Thymus (tissue), 11 donors: Measurements from ENCODE around the gene C8G. TPM values are rescaled to one million over a fixed set of nuclear protein-coding genes. Genes with fewer than 3 reads are reported as not detected.

Experiments
- DNase-seq, 9 donors: peaks; one replicate each; pipeline ENCODE4 v3.0.0-alpha.2; 2013; ENCODE audit warnings: low spot score in 9 of 9, low read depth in 6 of 9, missing footprints in 1 of 9
- H3K27ac ChIP-seq, 2 donors: one replicate each; pipeline ENCODE4 v1.5.1; 2013; ENCODE audit warnings: control low read depth in 1 of 2, low read depth in 1 of 2, low read length in 1 of 2, mild to moderate bottlenecking in 1 of 2, moderate library complexity in 1 of 2
- H3K27me3 ChIP-seq, 2 donors: one replicate each; pipeline ENCODE4 v1.5.1; 2013; ENCODE audit warnings: low read length in 1 of 2; ENCODE audit not compliant: control insufficient read depth in 2 of 2, insufficient read depth in 1 of 2
- H3K36me3 ChIP-seq, 2 donors: one replicate each; pipeline ENCODE4 v1.5.1; 2013; ENCODE audit warnings: low read length in 1 of 2, mild to moderate bottlenecking in 1 of 2, moderate library complexity in 1 of 2; ENCODE audit not compliant: control insufficient read depth in 2 of 2, insufficient read depth in 2 of 2
- H3K4me1 ChIP-seq, 2 donors: one replicate each; pipeline ENCODE4 v1.5.1; 2013; ENCODE audit warnings: low read length in 2 of 2; ENCODE audit not compliant: control insufficient read depth in 2 of 2, insufficient read depth in 2 of 2
- H3K4me3 ChIP-seq, 2 donors: one replicate each; pipeline ENCODE4 v1.5.1; 2013; ENCODE audit warnings: low read length in 2 of 2, control low read depth in 1 of 2, mild to moderate bottlenecking in 1 of 2
- H3K9me3 ChIP-seq, 2 donors: one replicate each; pipeline ENCODE4 v1.5.1; 2013; ENCODE audit warnings: low read length in 1 of 2, mild to moderate bottlenecking in 1 of 2; ENCODE audit not compliant: control insufficient read depth in 2 of 2, insufficient read depth in 1 of 2
- WGBS: extraction: QIAGEN DNeasy Blood & Tissue Kit; methylation state at CpG from one replicate; pipeline ENCODE4 v1.1.7; 2013; 5-methylcytosine and 5-hydroxymethylcytosine counted together
- polyA plus RNA-seq: library from polyadenylated mRNA; stranded (reverse); fragments of 200-250 nt; gene quantifications from one replicate; pipeline ENCODE4 v1.2.3, GENCODE V29; 2013
- total RNA-seq: library from RNA; stranded (reverse); fragments of 120-200 nt; gene quantifications from one replicate; pipeline ENCODE4 v1.2.4, GENCODE V29; 2013
- donor health status: healthy.

The C8G gene
- total and polyA plus RNA-seq, 2 donors, result 2.2 to 6.5 TPM

- H3K27me3 ChIP-seq, result peaks cover 11 to 46% of the 10 kb centered on the region in 2 donors
- no peak overlapping the region for H3K4me3 ChIP-seq
- no peak overlapping the region for H3K27ac ChIP-seq
- DNase-seq, result no peak
- H3K4me1 ChIP-seq, result peaks cover 3 to 19% of the 10 kb centered on the region in 2 donors
- no peaks in the 10 kb centered on the region for H3K36me3 ChIP-seq
- H3K9me3 ChIP-seq, result no peaks in the 10 kb centered on the region
- 96% methylated on average over 29 of the region's 29 CpGs for WGBS
These were observed 28.9 kb downstream of the C8G start for GRCh38 chr9:136973618-136974617.

- Histone ChIP-seq H3K4me3 (no peak overlapping the region), H3K4me1 (peaks cover 3 to 17% of the 10 kb centered on the region in 2 donors), H3K27ac (no peak overlapping the region), H3K36me3 (no peaks in the 10 kb centered on the region), H3K9me3 (no peaks in the 10 kb centered on the region), H3K27me3 (peaks cover 11 to 57% of the 10 kb centered on the region in 2 donors)
- no peak for DNase-seq
- 59% methylated on average over 15 of the region's 15 CpGs for WGBS
These were observed 29.9 kb downstream of the C8G start for GRCh38 chr9:136974817-136975535.

GRCh38 chr9:136975644-136976043 lies 30.6 kb downstream of the C8G start:
- H3K4me1 ChIP-seq, result peaks cover 3 to 11% of the 10 kb centered on the region in 2 donors
- no peak overlapping the region for H3K27ac ChIP-seq
- 20% methylated on average over 14 of the region's 14 CpGs for WGBS
- H3K27me3 ChIP-seq, result peaks cover 11 to 63% of the 10 kb centered on the region in 2 donors
- no peak overlapping the region for H3K4me3 ChIP-seq
- no peak for DNase-seq
- no peaks in the 10 kb centered on the region for H3K36me3 ChIP-seq
- no peaks in the 10 kb centered on the region for H3K9me3 ChIP-seq

- Histone ChIP-seq H3K4me3 (peak within 1 kb of the TSS; percentile 3 to 40), H3K9me3 (no peaks in the 10 kb centered on the region), H3K27ac (peak within 1 kb of the TSS in 1 of 2 donors; percentile 9), H3K27me3 (peaks cover 9 to 78% of the 10 kb centered on the region in 2 donors), H3K36me3 (no peaks in the 10 kb centered on the region), H3K4me1 (peaks cover 3 to 6% of the 10 kb centered on the region in 2 donors)
- no peak for DNase-seq
- 92% methylated on average over 10 of the region's 10 CpGs for whole genome bisulfite sequencing
These were observed 32.2 kb downstream of the C8G start, which contains the start of gene PTGDS for GRCh38 chr9:136977223-136977622. Gene PTGDS (plus strand): TSS chr9:136977504. CDS start chr9:136977579, 75 bp downstream.

GRCh38 chr9:136977649-136978072 lies 32.6 kb downstream of the C8G start:
- Histone ChIP-seq H3K36me3 (no peaks in the 10 kb centered on the region), H3K4me3 (peak overlapping the region; percentile 3 to 40), H3K27me3 (peaks cover 9 to 82% of the 10 kb centered on the region in 2 donors), H3K4me1 (peaks cover 3 to 6% of the 10 kb centered on the region in 2 donors), H3K27ac (no peak overlapping the region), H3K9me3 (no peaks in the 10 kb centered on the region)
- no peak for DNase-seq
- 57% methylated on average over 33 of the region's 33 CpGs for WGBS

- H3K27me3 ChIP-seq, result peaks cover 9 to 88% of the 10 kb centered on the region in 2 donors
- no peaks in the 10 kb centered on the region for H3K9me3 ChIP-seq
- no peak for DNase-seq
- no peaks in the 10 kb centered on the region for H3K36me3 ChIP-seq
- H3K27ac ChIP-seq, result no peak overlapping the region
- peaks cover 3 to 6% of the 10 kb centered on the region in 2 donors for H3K4me1 ChIP-seq
- WGBS, result 7% methylated on average over 77 of the region's 78 CpGs
- peak overlapping the region; percentile 3 to 40 for H3K4me3 ChIP-seq
These were observed 33.2 kb downstream of the C8G start for GRCh38 chr9:136978073-136978864.

GRCh38 chr9:136978865-136979544 lies 34.0 kb downstream of the C8G start:
- DNase-seq, result no peak
- H3K9me3 ChIP-seq, result no peaks in the 10 kb centered on the region
- no peaks in the 10 kb centered on the region for H3K36me3 ChIP-seq
- peaks cover 16 to 93% of the 10 kb centered on the region in 2 donors for H3K27me3 ChIP-seq
- no peak overlapping the region for H3K27ac ChIP-seq
- 60% methylated on average over 41 of the region's 41 CpGs for WGBS
- no peak overlapping the region for H3K4me3 ChIP-seq
- peaks cover 3 to 6% of the 10 kb centered on the region in 2 donors for H3K4me1 ChIP-seq
